HepG2 (cell line): ENCODE data around the gene WBP1. TPM values are rescaled to one million over a fixed set of nuclear protein-coding genes. Genes with fewer than 3 reads are reported as not detected.

Source experiments
- CBX1 ChIP-seq: IDR thresholded peaks from one replicate; pipeline ENCODE4 v1.6.1; 2016; ENCODE audit warnings: antibody characterized with exemption, low read depth
- CHD2 ChIP-seq: IDR thresholded peaks from 2 replicates; pipeline ENCODE4 v1.6.1; 2011; ENCODE audit warnings: low read depth, low read length, improper control_type of control experiment
- GABPB1 ChIP-seq: IDR thresholded peaks from 2 replicates; pipeline ENCODE4 v1.6.1; 2016; ENCODE audit warnings: mild to moderate bottlenecking, missing genetic modification reagents, moderate library complexity, missing compliant biosample characterization
- KDM5A ChIP-seq: fragments of 200-600 bp; sonication (generic); IDR thresholded peaks from 2 replicates; pipeline ENCODE4 v1.7.0; 2018; ENCODE audit warnings: antibody characterized with exemption, mild to moderate bottlenecking, low read length, borderline replicate concordance
- MXD1 ChIP-seq: sonication (generic); formaldehyde crosslinking; IDR thresholded peaks from 2 replicates; pipeline ENCODE4 v1.4.0; 2020; ENCODE audit warnings: mild to moderate bottlenecking, missing genetic modification reagents
- PITX1 ChIP-seq: sonication (generic); formaldehyde crosslinking; IDR thresholded peaks from 2 replicates; pipeline ENCODE4 v1.5.1; 2020; ENCODE audit warnings: mild to moderate bottlenecking, missing genetic modification reagents
- POGZ ChIP-seq: sonication (generic); formaldehyde crosslinking; IDR thresholded peaks from 2 replicates; pipeline ENCODE4 v1.4.0; 2020; ENCODE audit warnings: mild to moderate bottlenecking, missing genetic modification reagents
- RBFOX2 ChIP-seq: fragments of 200-400 bp; formaldehyde crosslinking; IDR thresholded peaks from 2 replicates; pipeline ENCODE4 v1.6.1; 2017; ENCODE audit warnings: low read depth, mild to moderate bottlenecking, low read length
- RCOR2 ChIP-seq: IDR thresholded peaks from 2 replicates; pipeline ENCODE4 v1.6.1; 2016; ENCODE audit warnings: missing biosample characterization, missing genetic modification reagents
- ZFX ChIP-seq: sonication (generic); formaldehyde crosslinking; IDR thresholded peaks from 2 replicates; pipeline ENCODE4 v1.4.0; 2020; ENCODE audit warnings: mild to moderate bottlenecking, low read depth, missing genetic modification reagents, moderate library complexity
- ZNF136 ChIP-seq: sonication (generic); formaldehyde crosslinking; IDR thresholded peaks from 2 replicates; pipeline ENCODE4 v1.8.1; 2022; ENCODE audit warnings: low read depth, mild to moderate bottlenecking, moderate library complexity, missing genetic modification reagents
- ZNF253 ChIP-seq: sonication (generic); formaldehyde crosslinking; IDR thresholded peaks from 2 replicates; pipeline ENCODE4 v1.8.0; 2022; ENCODE audit warnings: mild to moderate bottlenecking, missing genetic modification reagents, borderline replicate concordance
- ZNF839 ChIP-seq: sonication (generic); formaldehyde crosslinking; IDR thresholded peaks from 2 replicates; pipeline ENCODE4 v1.4.0; 2020; ENCODE audit warnings: missing genetic modification reagents, mild to moderate bottlenecking, borderline replicate concordance
- polyA plus RNA-seq, 8 experiments: library from polyadenylated mRNA; depleted of rRNA in 3 of 8; stranded (reverse) in 7 of 8; unstranded in 1 of 8; fragments of >200 nt; fragmentation: Illumina TruSeq in 4 of 8; extraction: Trizol in 4 of 8; gene quantifications; 2 replicates each; pipeline versions ENCODE4 v1.2.1 to v1.2.3, GENCODE V29; 2011 to 2016; ENCODE audit warnings: low read depth in 4 of 8, missing spikeins in 1 of 8, mixed read lengths in 1 of 8; ENCODE audit not compliant: insufficient read depth in 1 of 8
- total RNA-seq, 5 experiments: library from RNA; depleted of rRNA; stranded (reverse); fragments of >200 nt; fragmentation: Illumina TruSeq; extraction: Trizol; gene quantifications; 2 replicates each; pipeline ENCODE4 v1.2.3, GENCODE V29; 2016; ENCODE audit warnings: low read depth in 1 of 5
- TF ChIP-seq, protein P1 (sequence below): sonication (generic); formaldehyde crosslinking; IDR thresholded peaks from 2 replicates; pipeline ENCODE4 v1.5.0; 2020; ENCODE audit warnings: missing genetic modification reagents, mild to moderate bottlenecking, borderline replicate concordance
- TF ChIP-seq, protein P2 (sequence below): IDR thresholded peaks from 2 replicates; pipeline ENCODE4 v1.6.1; 2012; ENCODE audit warnings: low read length, improper control_type of control experiment
- TF ChIP-seq, protein P3 (sequence below): sonication (generic); formaldehyde crosslinking; IDR thresholded peaks from 2 replicates; pipeline ENCODE4 v1.8.1; 2023; ENCODE audit warnings: mild to moderate bottlenecking, missing genetic modification reagents
- TF ChIP-seq, protein P4 (sequence below): sonication (generic); formaldehyde crosslinking; IDR thresholded peaks from 2 replicates; pipeline ENCODE4 v1.8.1; 2022; ENCODE audit warnings: low read depth, mild to moderate bottlenecking, missing genetic modification reagents

The WBP1 gene
- total and polyA plus RNA-seq, 2 of the 13 experiments (the other 11 are each of a cell fraction or from before 2014, with no cell fraction given), result 38.8 to 85.7 TPM

DNA sequence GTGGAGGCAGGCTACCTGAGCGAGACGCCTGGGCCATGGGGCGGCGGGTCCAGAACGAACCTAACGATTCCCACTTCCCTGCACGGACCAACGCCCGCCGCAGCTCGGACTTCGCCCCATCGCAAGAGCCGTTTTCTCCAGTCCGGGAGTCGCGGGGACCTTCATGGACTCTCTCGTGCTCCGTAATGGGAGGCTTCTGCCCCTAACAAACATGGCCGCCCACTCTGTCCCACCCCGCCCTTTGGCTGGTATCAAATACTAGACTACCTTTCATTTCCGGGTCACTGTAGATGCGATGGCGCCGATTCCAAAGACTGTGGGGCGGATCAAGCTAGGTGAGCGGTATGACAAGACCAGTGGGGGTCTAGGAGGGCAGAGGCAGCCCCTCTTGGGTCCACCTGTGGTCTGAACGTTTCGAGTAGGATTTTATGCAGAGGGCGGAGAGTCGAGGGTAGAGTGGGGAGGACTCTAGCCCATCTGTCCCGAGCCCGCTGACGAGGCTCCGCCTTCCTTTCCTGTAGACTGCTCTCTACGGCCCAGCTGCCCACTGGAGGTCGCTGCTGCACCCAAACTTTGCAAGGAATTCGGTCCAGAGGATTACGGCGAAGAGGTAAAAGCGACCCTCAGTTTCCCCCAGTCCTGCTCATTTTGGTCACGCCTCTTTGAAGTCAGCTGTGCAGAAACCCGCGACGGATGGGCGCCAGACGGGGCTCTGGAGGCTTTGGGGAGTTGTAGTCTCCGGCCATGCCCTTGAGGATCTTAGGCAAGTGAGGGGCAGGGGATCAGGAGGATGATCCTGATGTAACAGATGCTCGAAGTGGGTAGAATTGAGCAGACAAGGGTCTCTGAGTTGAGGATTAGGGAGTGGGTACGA, 24.8 kb downstream of the WBP1 start, which contains the start of the genes CCDC142 and TTC31 (continued):
- TF ChIP-seq PITX1, result peak; percentile 86
- TF ChIP-seq, protein P1, sequence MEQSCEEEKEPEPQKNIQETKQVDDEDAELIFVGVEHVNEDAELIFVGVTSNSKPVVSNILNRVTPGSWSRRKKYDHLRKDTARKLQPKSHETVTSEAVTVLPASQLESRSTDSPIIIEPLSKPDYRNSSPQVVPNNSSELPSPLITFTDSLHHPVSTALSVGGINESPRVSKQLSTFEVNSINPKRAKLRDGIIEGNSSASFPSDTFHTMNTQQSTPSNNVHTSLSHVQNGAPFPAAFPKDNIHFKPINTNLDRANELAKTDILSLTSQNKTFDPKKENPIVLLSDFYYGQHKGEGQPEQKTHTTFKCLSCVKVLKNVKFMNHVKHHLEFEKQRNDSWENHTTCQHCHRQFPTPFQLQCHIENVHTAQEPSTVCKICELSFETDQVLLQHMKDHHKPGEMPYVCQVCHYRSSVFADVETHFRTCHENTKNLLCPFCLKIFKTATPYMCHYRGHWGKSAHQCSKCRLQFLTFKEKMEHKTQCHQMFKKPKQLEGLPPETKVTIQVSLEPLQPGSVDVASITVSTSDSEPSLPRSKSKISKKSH (CRISPR knock-in tag), result peak; percentile 66; the same call in 1 of the 2 replicates
- peak; percentile 99 for TF ChIP-seq KDM5A
- TF ChIP-seq, protein P2, sequence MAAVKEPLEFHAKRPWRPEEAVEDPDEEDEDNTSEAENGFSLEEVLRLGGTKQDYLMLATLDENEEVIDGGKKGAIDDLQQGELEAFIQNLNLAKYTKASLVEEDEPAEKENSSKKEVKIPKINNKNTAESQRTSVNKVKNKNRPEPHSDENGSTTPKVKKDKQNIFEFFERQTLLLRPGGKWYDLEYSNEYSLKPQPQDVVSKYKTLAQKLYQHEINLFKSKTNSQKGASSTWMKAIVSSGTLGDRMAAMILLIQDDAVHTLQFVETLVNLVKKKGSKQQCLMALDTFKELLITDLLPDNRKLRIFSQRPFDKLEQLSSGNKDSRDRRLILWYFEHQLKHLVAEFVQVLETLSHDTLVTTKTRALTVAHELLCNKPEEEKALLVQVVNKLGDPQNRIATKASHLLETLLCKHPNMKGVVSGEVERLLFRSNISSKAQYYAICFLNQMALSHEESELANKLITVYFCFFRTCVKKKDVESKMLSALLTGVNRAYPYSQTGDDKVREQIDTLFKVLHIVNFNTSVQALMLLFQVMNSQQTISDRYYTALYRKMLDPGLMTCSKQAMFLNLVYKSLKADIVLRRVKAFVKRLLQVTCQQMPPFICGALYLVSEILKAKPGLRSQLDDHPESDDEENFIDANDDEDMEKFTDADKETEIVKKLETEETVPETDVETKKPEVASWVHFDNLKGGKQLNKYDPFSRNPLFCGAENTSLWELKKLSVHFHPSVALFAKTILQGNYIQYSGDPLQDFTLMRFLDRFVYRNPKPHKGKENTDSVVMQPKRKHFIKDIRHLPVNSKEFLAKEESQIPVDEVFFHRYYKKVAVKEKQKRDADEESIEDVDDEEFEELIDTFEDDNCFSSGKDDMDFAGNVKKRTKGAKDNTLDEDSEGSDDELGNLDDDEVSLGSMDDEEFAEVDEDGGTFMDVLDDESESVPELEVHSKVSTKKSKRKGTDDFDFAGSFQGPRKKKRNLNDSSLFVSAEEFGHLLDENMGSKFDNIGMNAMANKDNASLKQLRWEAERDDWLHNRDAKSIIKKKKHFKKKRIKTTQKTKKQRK, result no peak
- TF ChIP-seq, protein P3, sequence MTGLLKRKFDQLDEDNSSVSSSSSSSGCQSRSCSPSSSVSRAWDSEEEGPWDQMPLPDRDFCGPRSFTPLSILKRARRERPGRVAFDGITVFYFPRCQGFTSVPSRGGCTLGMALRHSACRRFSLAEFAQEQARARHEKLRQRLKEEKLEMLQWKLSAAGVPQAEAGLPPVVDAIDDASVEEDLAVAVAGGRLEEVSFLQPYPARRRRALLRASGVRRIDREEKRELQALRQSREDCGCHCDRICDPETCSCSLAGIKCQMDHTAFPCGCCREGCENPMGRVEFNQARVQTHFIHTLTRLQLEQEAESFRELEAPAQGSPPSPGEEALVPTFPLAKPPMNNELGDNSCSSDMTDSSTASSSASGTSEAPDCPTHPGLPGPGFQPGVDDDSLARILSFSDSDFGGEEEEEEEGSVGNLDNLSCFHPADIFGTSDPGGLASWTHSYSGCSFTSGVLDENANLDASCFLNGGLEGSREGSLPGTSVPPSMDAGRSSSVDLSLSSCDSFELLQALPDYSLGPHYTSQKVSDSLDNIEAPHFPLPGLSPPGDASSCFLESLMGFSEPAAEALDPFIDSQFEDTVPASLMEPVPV (CRISPR knock-in tag), result 0 out of 2 replicates have a peak, but pooled peaks have one; percentile 78
- TF ChIP-seq ZNF253 (CRISPR knock-in tag), result no peak
- no peak; the same call in 1 of the 2 replicates for TF ChIP-seq POGZ (CRISPR knock-in tag)
- TF ChIP-seq RBFOX2, result no peak
- TF ChIP-seq, protein P4, sequence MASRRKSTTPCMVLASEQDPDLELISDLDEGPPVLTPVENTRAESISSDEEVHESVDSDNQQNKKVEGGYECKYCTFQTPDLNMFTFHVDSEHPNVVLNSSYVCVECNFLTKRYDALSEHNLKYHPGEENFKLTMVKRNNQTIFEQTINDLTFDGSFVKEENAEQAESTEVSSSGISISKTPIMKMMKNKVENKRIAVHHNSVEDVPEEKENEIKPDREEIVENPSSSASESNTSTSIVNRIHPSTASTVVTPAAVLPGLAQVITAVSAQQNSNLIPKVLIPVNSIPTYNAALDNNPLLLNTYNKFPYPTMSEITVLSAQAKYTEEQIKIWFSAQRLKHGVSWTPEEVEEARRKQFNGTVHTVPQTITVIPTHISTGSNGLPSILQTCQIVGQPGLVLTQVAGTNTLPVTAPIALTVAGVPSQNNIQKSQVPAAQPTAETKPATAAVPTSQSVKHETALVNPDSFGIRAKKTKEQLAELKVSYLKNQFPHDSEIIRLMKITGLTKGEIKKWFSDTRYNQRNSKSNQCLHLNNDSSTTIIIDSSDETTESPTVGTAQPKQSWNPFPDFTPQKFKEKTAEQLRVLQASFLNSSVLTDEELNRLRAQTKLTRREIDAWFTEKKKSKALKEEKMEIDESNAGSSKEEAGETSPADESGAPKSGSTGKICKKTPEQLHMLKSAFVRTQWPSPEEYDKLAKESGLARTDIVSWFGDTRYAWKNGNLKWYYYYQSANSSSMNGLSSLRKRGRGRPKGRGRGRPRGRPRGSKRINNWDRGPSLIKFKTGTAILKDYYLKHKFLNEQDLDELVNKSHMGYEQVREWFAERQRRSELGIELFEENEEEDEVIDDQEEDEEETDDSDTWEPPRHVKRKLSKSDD (CRISPR knock-in tag), result peak; percentile 77
- peak; percentile 74 for TF ChIP-seq ZNF136 (CRISPR knock-in tag)
- TF ChIP-seq RCOR2 (CRISPR knock-in tag), result peak; percentile 16; the same call in 1 of the 2 replicates
- TF ChIP-seq MXD1 (CRISPR knock-in tag), result no peak
- peak; percentile 96; the same call in 1 of the 2 replicates for TF ChIP-seq ZNF839
- peak; percentile 98 for TF ChIP-seq GABPB1 (CRISPR knock-in tag)
- TF ChIP-seq CBX1, result peak; percentile 88
- no peak for TF ChIP-seq CHD2
- TF ChIP-seq ZFX (CRISPR knock-in tag), result peak; percentile 75; the same call in 1 of the 2 replicates
